ENCODE results near the gene SKAP1.

GRCh38 chr17:48113201-48113676 lies 316.8 kb downstream of the SKAP1 start:
- TF ChIP-seq CTCF (IDR thresholded peaks at IDR 0.05) (no peak), POLR2AphosphoS5 (IDR thresholded peaks at IDR 0.05) (no peak), POLR2A (IDR thresholded peaks at IDR 0.05) (peak in 1 of 4 donors; percentile 63)

All from upper lobe of left lung (tissue), 4 donors.